NCI-H446 treated with DMSO at 0.1 percent for 48 hours (cell line): ENCODE measurements around the gene PLEKHG4.

Experiments used
- DNase-seq: peaks from one replicate; lab custom pipeline; 2025; lab: John Stamatoyannopoulos, UW

The PLEKHG4 gene, protein sequence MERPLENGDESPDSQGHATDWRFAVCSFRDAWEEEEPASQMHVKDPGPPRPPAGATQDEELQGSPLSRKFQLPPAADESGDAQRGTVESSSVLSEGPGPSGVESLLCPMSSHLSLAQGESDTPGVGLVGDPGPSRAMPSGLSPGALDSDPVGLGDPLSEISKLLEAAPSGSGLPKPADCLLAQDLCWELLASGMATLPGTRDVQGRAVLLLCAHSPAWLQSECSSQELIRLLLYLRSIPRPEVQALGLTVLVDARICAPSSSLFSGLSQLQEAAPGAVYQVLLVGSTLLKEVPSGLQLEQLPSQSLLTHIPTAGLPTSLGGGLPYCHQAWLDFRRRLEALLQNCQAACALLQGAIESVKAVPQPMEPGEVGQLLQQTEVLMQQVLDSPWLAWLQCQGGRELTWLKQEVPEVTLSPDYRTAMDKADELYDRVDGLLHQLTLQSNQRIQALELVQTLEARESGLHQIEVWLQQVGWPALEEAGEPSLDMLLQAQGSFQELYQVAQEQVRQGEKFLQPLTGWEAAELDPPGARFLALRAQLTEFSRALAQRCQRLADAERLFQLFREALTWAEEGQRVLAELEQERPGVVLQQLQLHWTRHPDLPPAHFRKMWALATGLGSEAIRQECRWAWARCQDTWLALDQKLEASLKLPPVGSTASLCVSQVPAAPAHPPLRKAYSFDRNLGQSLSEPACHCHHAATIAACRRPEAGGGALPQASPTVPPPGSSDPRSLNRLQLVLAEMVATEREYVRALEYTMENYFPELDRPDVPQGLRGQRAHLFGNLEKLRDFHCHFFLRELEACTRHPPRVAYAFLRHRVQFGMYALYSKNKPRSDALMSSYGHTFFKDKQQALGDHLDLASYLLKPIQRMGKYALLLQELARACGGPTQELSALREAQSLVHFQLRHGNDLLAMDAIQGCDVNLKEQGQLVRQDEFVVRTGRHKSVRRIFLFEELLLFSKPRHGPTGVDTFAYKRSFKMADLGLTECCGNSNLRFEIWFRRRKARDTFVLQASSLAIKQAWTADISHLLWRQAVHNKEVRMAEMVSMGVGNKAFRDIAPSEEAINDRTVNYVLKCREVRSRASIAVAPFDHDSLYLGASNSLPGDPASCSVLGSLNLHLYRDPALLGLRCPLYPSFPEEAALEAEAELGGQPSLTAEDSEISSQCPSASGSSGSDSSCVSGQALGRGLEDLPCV

DNA sequence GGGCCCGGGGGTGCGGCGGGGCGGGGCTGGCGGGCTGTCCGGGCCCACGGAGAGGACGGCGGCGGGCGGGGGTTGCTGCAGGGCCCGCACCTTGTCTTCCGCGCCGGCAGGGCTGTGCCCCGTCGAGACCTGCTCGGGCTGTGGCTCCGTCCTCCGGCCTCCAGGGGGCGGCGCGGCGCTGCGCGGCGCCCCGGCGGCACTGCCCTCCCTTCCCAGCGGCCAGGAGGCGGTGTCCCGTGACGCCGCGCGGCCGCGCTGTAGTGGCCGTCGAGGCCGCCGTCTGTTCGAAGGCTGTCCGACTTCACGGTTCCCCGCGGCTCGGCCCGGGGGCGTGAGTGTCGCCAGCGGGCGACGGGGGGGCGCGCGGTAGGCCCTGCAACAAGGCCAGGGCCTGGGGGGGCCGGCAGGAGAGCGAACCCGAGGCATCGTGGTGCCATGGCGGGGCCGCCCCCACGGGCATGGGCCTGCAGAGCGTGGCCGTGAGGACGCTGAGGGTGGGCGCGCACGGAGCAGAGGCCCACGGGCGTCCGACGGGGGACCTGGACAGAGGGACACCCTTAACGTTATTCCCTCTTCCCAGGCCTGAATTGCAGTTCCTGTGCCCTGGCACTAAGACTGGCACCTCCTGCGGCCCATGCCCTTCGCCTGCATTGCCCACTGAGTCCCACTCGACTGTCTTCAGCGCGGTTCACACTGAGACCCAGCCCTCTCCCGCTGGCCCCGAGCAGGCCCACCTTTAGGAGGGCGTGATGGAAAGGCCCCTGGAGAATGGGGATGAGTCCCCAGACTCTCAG, at the start of gene PLEKHG4:
Gene PLEKHG4 (plus strand): TSS at position 237 of the 794 bp plus-strand sequence. CDS start 513 bp downstream, at position 750.
- DNase-seq = peak; percentile 52

DNA sequence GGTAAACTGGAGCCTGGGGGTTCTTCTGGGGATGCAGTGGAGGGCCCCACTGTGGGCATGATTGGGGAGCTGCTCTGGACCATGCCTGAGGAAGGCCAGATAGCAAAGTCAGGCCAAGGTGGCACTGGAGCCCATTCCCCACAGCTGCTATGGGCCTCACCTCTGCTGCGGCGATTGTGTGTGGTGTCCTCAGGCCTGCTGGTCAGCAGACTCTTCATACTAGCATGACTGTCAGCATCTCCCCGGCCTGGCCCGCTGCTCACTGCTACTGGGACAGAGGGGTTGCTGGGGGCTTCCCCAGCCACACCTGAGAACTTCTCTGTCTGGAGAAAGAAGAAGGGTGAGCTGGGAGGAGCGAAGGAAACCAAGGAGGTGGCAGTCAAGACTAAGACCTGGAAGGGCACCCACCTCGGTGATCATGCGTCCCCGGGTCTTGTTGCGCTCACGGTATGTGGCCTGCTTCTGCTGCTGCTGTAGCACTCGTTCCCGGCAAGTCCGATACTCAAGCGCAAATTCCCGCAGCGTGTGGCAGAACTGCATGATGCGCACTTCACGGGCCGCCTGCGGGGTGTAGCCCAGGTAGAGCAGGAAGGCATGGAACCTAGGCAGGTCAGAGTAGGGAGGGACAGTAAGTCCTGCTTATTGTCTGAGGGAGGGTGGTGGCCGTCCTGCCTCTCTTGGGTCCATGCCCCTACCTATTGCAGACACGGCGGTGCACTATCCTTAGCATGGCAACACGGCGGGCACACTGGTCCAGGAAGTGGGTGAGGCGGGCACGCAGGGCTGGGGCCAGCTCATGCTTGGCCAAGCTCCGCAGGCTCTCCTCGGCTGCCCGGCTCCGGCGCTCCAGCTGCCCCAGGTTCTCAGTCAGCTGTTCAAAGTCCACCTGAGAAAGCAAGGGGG, 49.2 kb upstream of the PLEKHG4 start:
- DNase-seq = no peak

DNA sequence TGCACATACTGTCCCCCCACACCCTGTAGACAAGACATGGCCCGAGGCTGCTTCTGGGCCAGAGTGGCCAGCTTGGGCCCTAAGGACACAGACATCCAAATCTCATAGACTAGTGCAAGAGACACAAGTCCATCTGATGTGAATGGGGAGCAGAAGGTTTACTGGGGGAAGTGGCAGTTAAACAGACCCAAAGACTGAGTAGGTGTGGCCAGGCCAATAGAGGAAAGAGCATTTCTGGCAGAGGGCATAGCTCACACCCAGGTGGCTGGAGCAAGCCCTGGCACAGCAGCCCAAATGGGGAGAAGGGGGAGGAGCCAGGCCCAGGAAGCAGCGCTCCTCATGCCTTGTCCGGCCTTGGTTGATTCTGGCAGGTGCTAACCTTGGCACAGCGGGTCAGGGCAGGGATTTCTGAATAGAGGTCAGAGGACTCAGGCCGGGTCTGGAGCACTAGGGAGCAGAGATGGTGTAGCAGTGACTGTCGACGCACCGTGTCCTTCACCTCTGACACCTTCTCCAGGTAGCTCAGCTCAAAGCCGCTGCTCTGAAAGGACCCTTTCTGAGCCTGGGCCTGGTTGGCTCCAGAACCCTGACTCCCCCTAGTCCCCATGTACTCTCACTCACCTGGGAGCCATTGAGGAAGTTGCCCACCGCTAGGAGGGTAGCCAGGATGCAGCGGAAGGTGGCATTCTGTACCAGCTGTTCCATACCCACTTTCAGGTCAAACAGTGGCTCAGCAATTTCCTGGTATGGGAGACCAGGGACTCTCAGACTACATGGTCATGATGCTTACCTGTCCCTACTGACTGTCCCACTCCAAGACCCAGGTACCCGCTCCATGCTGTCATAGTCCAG, 48.3 kb upstream of the PLEKHG4 start:
- DNase-seq = no peak

DNA sequence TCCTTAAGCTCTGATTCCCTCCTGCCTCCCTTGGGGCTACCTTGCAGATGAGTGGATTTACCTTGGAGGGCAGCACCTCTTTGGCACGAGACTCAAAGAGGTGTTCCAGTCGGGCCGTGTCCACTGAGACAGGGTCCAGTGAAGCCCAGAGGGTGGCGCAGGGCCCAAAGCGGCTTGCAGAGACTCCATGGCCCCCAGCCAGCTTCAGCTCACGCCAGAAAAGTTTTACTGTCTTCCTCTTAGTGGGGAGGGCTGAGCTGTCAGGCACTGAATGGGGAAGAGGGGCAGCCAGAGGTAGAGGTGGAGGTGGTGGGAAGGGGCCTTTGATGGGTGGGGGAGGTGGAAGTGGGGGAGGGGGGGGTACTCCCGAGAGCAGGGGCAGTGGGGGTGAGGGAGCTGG, 45.7 kb upstream of the PLEKHG4 start:
- no peak for DNase-seq

DNA sequence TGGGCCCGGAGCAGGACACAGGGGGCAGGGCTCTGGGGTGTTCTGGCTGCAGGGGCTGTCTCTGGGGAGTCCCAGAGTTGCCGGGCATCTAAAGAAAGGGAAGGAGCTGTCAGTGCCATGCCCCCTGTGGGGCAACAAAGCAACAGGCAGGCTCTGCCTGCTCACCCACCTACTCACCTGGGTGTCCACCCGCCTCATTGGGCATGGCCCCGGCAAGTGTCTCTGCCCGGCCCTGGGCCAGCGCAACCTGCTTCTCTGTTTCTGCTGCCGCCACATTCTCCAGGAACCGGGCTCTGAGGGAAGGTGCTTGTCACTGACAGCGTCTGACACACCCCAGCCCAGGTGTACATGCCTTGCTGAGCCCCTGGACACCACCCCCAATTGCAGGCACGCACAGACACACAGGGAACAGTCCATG, 45.1 kb upstream of the PLEKHG4 start:
- DNase-seq = no peak

DNA sequence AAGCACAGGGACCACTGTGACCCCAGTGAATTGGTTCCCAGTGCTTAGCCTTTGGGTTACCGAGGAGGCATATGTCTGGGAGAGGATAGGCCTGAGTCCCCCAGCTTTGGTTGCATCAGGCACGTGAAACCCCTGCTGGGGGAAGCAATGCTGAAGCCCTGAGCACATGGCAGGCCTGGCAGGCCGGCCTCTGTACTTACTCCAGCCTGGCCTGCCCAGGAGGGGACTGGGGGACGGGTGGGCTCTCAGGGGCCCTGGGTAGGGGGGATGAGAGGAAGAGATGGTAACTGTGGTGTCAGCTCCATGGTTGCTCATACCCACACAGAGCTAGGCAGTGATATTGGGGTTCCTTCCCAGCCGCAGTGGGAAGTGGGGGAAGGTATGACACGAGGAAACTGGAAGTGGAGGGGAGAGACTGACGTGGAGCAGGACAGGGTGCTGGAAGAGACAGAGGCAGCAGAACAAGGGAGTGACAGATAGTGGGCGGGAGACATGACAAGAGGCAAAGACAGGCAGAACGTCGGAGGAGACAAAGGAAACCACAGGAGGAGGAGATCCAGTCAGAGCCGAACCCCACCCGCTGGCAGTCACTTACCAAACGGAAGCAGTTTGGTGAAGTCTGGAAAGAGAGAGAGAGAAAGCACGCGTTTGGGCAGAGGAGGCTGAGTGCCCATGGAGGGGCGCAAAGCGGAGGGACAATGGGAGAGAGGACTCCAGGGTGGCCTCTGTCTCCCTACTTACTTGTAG, 43.3 kb upstream of the PLEKHG4 start:
- no peak for DNase-seq

DNA sequence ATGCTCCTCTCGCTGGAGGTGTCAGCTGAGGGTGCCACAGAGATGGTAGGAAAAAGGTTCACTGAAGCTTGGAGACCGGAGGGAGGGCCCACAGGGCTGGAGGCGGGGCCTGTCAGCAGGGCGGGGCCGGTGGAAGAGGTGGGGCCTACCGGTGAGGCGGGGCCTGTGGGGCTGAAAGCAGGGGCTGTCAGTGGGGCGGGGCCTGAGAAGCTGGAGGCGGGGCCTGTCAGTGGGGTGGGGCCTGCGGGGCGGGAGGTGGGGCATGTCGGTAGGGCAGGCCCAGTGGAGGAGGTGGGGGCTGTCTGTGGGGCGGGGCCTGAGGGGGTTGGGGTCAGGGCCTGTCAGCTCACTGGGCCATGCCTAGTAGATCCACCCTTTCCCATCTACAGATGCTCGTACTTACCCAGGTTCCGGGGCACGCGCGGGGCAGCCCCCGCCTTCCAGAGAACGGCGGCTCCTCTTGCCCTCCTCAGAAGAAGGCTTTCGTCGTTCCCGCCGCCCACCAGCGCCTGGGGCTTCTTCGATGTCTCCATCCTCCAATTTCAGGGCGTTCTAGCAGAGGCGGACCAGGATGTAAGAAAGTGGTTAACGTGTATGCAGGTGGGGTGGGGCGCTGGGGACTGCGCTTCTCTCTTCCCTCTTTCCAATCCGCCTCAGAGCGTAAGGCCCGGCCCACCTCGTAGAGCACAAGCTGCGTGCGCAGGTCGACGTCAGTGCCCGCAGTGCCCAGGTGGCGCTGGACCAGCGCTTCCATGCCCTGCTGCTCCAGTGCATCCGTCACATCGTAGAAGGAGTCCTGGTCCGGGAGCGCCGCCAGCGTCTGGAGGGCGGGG, 42.6 kb upstream of the PLEKHG4 start:
- DNase-seq = no peak

DNA sequence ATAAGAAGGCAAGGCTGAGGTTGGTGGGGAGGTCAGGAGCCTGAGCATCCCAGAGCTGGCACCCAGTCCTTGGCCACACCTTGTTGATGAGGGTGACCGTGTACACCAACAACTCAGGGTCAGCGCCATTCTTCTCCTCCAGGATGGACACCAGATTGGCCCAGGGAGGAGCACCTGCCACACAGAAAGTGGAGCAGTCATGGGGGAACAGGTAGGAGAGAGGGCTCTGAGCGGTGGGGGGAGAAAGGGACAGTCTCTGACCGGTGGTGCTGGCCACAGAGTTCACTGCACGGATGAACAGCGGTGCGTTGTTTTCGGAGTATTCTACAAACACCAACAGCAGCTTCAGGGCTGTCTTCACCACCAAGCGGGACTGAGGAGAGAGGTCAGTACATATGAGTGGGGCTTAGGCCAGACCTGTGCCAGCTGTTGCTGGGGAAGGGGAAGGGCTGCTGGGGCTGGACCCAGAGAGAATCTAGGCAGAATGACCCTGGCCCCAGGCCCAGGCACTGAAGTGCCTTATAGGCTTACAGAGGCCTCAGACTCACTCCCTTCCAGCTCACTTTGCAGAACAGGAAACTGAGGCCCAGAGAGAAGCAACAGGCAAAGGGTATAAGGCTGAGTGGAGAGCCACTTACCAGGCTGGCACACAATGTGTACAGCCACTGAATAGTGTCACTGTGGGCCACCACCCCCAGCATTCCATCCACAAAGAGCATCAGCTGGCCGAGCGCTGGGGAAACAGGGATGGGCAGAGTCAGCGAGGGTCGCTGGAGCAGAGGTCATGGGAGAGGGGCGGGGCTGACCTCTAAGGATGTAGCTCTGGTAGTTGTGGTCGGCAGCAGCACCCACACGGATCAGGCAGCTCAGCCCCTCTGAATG, 41.7 kb upstream of the PLEKHG4 start:
- no peak for DNase-seq

DNA sequence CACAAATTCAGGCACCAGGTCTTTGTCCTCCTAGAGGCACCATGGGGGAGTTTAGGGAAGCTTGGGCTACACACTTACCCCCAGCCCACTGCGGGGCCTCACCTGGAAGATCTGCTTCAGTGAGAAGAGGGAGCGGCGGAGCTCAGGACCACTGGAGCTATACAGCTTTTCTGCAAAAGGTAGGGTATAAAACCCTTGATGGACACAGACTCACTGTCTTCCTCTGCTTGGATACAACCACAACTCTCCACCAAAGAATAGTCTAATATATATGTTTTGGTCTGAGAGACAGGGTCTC, 41.1 kb upstream of the PLEKHG4 start:
- no peak for DNase-seq

DNA sequence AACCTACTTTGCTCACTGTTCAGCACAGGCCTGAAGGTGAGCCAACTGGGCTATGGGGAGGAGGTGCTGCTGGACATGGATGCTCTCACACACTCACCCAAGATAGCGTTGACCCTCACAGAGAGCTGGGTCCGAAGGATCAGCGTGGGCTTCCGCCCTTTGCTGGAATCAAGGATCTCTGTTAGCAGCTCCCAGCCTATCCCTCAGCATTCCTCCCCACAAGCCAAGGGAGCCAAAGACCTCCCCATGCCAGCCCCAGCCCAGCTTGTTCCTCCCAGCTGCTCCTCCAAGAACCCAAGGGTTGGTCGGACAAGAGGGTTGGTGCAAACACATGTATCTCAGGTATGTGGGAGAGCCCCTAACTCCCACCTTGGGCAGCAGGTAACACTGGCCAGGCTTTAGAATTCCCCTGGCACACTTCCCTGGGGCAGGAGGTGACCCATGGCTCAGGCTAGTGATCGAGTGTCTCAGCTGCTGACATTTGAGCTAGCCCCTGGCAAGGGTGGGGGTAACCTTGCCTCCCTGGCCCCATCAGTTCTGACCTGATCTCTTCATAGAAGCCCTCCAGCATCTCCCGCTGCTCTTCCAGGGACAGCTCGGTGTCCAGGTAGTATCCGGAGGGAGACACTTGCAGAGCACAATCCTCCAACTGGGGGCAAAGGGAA, 40.4 kb upstream of the PLEKHG4 start:
- DNase-seq = no peak

DNA sequence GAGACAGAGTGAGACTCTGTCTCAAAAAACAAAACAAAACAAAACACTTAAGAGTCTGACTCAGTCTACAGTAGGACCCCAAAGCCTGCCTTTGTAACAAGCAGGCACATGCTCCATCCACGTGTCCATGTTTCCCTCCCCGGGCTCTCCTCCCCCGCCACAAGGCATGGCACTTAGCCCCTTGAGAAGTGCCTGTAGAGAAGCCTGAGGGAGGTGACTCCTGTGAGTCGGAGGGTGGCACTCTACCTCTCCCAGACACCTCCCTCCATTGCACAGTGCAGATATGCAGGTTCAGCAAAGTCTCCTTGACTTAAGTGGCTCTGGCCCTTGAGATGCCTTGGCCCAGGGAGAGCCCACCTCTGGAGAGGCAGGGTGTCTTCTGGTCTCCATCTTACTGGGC, 38.8 kb upstream of the PLEKHG4 start:
- no peak for DNase-seq

DNA sequence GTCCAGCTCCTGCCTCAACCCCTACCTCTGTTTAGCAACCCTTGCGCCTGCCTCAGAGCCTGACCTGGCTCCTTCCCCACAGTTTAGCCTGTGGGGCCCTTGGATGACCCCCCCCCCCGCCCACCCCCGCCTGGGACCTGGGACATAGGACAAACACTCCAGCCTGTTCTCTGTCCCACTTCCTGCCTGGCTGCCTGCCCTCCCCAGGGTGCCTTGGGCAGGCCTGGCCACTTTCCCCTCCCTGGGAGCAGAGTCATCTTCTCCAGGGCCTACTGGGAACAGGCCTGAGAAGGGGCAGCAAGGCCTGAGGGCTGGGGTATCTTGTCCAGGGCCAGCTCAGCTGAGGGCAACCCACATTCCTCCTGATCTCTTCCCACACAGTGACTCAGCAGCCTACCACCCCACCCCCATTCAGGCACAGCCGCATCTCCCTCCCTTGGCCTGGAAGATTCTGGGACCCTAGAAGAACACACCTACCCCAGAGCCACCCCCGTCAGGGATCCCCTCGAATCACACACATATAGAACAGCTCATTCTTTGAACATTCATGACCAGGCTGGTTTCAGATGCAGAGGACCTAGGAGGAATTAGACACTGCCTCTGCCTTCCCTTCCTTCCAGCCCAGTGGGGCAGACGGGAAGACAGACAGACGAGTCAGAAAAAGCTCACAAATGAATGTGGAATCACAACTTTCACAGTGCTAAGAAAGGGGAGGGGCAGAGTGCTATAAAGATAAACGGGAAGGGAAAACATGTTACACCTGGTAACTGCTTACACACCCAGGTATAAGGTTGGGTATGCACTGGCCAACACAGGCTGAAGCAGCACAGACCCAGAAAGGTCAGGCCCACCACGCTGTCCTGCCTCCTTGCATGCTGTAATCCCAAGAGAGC, 38.1 kb upstream of the PLEKHG4 start:
- DNase-seq = no peak

DNA sequence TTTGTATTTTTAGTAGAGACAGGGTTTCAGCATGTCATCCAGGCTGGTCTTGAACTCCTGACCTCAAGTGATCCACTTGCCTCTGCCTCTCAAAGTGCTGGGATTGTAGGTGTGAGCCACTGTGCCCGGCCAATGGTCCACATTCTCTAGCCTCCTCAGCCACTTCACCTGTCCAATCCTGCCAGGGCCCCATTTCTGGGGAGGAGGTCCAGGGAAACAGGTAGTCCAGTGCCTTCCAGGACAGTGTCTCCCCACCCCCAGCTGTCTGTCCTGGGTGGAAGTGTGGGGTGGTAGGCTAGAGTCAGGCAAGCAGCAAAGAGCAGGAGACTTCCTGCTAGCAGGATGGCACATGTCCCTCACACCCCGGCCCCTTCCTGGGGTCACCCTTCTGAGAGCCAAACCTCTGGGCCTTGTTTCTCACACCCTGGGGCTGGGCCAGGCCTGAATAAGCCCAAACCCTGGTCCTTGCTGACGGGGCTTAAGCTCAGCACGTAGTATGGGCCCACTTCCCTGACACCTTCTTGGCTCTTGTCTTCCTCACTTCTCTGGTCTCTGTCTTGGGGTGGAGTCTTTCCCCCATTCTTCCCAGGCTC, 37.1 kb upstream of the PLEKHG4 start:
- no peak for DNase-seq

DNA sequence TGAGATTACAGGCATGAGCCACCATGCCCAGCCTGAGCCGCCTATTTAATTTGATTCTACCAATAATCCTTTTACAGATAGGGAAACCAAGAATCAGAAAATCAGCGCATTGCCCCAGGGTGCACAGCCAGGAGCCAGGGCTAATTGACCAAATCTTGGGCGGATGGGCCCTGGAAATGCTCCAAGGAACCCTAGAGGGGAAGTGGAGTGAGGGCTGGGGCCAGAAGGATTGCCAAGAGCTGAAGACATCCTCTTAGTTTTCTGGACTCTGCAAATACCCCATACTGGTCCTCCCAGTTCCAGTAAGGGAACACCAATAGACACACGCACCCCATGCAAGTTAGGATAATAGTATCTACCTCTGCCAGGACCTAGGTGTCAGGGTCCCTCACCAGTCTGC, 35.9 kb upstream of the PLEKHG4 start:
- no peak for DNase-seq
